ENCODE results near the gene QSOX1.

QSOX1 gene

GRCh38 chr1:180166436-180166800 lies 11.7 kb downstream of the QSOX1 start:
- Histone ChIP-seq H3F3A (ENCODE audit: insufficient read depth) (no peaks in the 10 kb centered on the region), H3K9me3 (ENCODE audit: insufficient read depth, low read length) (no peaks in the 10 kb centered on the region), H3K9ac (ENCODE audit: low read length) (no peak overlapping the region), H3K27ac (ENCODE audit: low read depth, low read length) (no peak overlapping the region), H4K20me1 (ENCODE audit: low read depth, low read length) (no peaks in the 10 kb centered on the region), H3K4me3 (ENCODE audit: insufficient read depth, low read length, poor library complexity, severe bottlenecking) (no peak overlapping the region), H3K4me2 (ENCODE audit: low read depth, low read length, poor library complexity, severe bottlenecking) (no peak overlapping the region), H3K36me3 (ENCODE audit: low read length) (no peaks in the 10 kb centered on the region), H2AFZ (ENCODE audit: low read depth, low read length, severe bottlenecking) (no peak overlapping the region), H3K9me2 (replicated peaks; ENCODE audit: insufficient read depth, low read length) (no peaks in the 10 kb centered on the region), H3K27me3 (ENCODE audit: low read length) (no peaks in the 10 kb centered on the region), H3K79me2 (ENCODE audit: insufficient read depth, low read length) (no peaks in the 10 kb centered on the region)
- TF ChIP-seq CTCF (IDR thresholded peaks at IDR 0.05; ENCODE audit: insufficient read depth, low read length, poor library complexity, severe bottlenecking): no peak
- no peak for TF ChIP-seq EZH2phosphoT487 (conservative IDR thresholded peaks at IDR 0.05; ENCODE audit: low read length)

GRCh38 chr1:180167021-180167701 lies 12.5 kb downstream of the QSOX1 start:
- Histone ChIP-seq H3K4me2 (ENCODE audit: low read depth, low read length, poor library complexity, severe bottlenecking) (no peak overlapping the region), H3K79me2 (ENCODE audit: insufficient read depth, low read length) (no peaks in the 10 kb centered on the region), H3K9me2 (replicated peaks; ENCODE audit: insufficient read depth, low read length) (no peaks in the 10 kb centered on the region), H3K4me3 (ENCODE audit: insufficient read depth, low read length, poor library complexity, severe bottlenecking) (no peak overlapping the region), H3K27ac (ENCODE audit: low read depth, low read length) (no peak overlapping the region), H2AFZ (ENCODE audit: low read depth, low read length, severe bottlenecking) (no peak overlapping the region), H3K27me3 (ENCODE audit: low read length) (no peaks in the 10 kb centered on the region), H3K36me3 (ENCODE audit: low read length) (no peaks in the 10 kb centered on the region), H4K20me1 (ENCODE audit: low read depth, low read length) (no peaks in the 10 kb centered on the region), H3K9me3 (ENCODE audit: insufficient read depth, low read length) (no peaks in the 10 kb centered on the region), H3F3A (ENCODE audit: insufficient read depth) (no peaks in the 10 kb centered on the region), H3K9ac (ENCODE audit: low read length) (no peak overlapping the region)
- TF ChIP-seq EZH2phosphoT487 (conservative IDR thresholded peaks at IDR 0.05; ENCODE audit: low read length) (no peak), CTCF (IDR thresholded peaks at IDR 0.05; ENCODE audit: insufficient read depth, low read length, poor library complexity, severe bottlenecking) (no peak)

DNA sequence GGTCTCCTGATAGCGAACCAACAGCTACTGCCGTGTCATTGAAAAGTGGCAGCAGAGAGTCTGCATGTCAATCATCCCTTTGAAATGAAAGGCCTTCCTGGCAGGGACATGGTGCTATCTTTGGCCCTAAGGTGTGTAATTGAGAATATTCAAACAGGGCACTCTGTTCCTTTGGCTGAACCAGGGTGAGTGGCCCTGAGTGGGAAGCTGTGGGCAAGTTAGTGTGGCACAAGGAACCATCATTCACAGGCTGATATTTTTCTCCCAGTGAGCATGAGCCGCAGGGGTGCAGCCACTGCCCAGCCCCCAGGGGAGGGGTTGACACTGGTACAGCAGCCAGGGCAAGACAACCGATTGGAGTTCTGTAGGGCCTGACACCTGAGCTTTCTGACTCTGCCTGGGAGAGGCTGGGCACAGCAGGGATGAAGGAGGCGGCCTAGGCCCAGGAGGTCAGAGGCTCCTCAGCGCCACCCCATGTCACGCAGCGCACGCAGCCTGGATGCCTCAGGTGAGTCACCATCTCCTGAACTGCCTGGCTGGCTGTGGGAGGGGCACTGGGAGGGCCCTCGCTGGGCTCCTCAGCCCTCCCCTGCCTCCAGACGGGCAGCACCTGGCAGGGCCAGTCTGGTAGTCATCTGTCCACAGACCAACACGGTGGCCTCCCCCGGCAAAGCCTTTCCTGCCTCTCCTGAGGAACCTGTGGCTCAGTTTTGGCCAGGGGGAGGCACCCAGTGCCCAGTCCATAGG lies 13.2 kb downstream of the QSOX1 start:
- no peaks in the 10 kb centered on the region for H4K20me1 ChIP-seq (ENCODE audit: low read depth, low read length)
- H3K79me2 ChIP-seq (ENCODE audit: insufficient read depth, low read length): no peaks in the 10 kb centered on the region
- H3K27ac ChIP-seq (ENCODE audit: low read depth, low read length): no peak overlapping the region

More for the DNA sequence above, 13.2 kb downstream of the QSOX1 start:
- Histone ChIP-seq H3K9me2 (replicated peaks; ENCODE audit: insufficient read depth, low read length) (no peaks in the 10 kb centered on the region), H3K36me3 (ENCODE audit: low read length) (no peaks in the 10 kb centered on the region), H3K4me3 (ENCODE audit: insufficient read depth, low read length, poor library complexity, severe bottlenecking) (no peak overlapping the region), H3K27me3 (ENCODE audit: low read length) (no peaks in the 10 kb centered on the region), H3K4me2 (ENCODE audit: low read depth, low read length, poor library complexity, severe bottlenecking) (no peak overlapping the region), H3K9me3 (ENCODE audit: insufficient read depth, low read length) (no peaks in the 10 kb centered on the region), H3F3A (ENCODE audit: insufficient read depth) (no peaks in the 10 kb centered on the region), H3K9ac (ENCODE audit: low read length) (no peak overlapping the region), H2AFZ (ENCODE audit: low read depth, low read length, severe bottlenecking) (no peak overlapping the region)
- TF ChIP-seq EZH2phosphoT487 (conservative IDR thresholded peaks at IDR 0.05; ENCODE audit: low read length) (no peak), CTCF (IDR thresholded peaks at IDR 0.05; ENCODE audit: insufficient read depth, low read length, poor library complexity, severe bottlenecking) (no peak)

All from SU-DHL-6 (cell line).